ENCODE data around the gene ABCG1. TPM values are rescaled to one million over a fixed set of nuclear protein-coding genes. Genes with fewer than 3 reads are reported as not detected.

The ABCG1 gene
- total RNA-seq, 2 experiments from 2014 or later = 16.7 to 17.3 TPM

GRCh38 chr21:42303443-42303842 is 84.5 kb downstream of the ABCG1 start:
- Histone ChIP-seq H3K79me2 (ENCODE audit: insufficient read depth, low read depth, low read length) (no peaks in the 10 kb centered on the region), H3K4me2 (ENCODE audit: low read length) (no peak overlapping the region), H3K4me3 (ENCODE audit: low read depth, low read length, poor library complexity, severe bottlenecking) (no peak overlapping the region), H4K20me1 (ENCODE audit: insufficient read depth, low read length) (no peaks in the 10 kb centered on the region), H3K9me2 (ENCODE audit: insufficient read depth, low read length) (no peaks in the 10 kb centered on the region), H3K4me1 (ENCODE audit: insufficient read depth, low read length, poor library complexity, severe bottlenecking) (peaks cover 7% of the 10 kb centered on the region), H3K27ac (ENCODE audit: low read depth, low read length, poor library complexity, severe bottlenecking) (no peak overlapping the region), H2AFZ (ENCODE audit: low read length) (no peak overlapping the region), H3K36me3 (ENCODE audit: insufficient read depth, low read length) (no peaks in the 10 kb centered on the region), H3K9me3 (ENCODE audit: low read length) (no peaks in the 10 kb centered on the region)
- ChIA-PET CTCF (ENCODE audit: unreplicated experiment) (no interaction called here), POLR2A (interaction anchor here (1.0 kb wide), 1 partner anchor 12 kb away, joined by 3 read pairs; no protein-coding TSS in a partner anchor)
- TF ChIP-seq EZH2phosphoT487 (IDR thresholded peaks at IDR 0.05; ENCODE audit: borderline replicate concordance, low read depth, low read length) (no peak), CTCF (conservative IDR thresholded peaks at IDR 0.05; ENCODE audit: low read length) (no peak)
- no TSS peak for BruUV-seq (replicated peaks)
- intact Hi-C loops (cut with micrococcal nuclease; ENCODE audit: unreplicated experiment) = no loop called here
- no peak for DNase-seq (ENCODE audit: low spot score)

GRCh38 chr21:42304556-42305454 is 85.9 kb downstream of the ABCG1 start:
- Histone ChIP-seq H3K4me1 (ENCODE audit: insufficient read depth, low read length, poor library complexity, severe bottlenecking) (peaks cover 15% of the 10 kb centered on the region), H3K27ac (ENCODE audit: low read depth, low read length, poor library complexity, severe bottlenecking) (no peak overlapping the region), H3K36me3 (ENCODE audit: insufficient read depth, low read length) (no peaks in the 10 kb centered on the region), H3K4me3 (ENCODE audit: low read depth, low read length, poor library complexity, severe bottlenecking) (no peak overlapping the region), H3K79me2 (ENCODE audit: insufficient read depth, low read depth, low read length) (no peaks in the 10 kb centered on the region), H4K20me1 (ENCODE audit: insufficient read depth, low read length) (no peaks in the 10 kb centered on the region), H2AFZ (ENCODE audit: low read length) (no peak overlapping the region), H3K4me2 (ENCODE audit: low read length) (no peak overlapping the region), H3K9me3 (ENCODE audit: low read length) (no peaks in the 10 kb centered on the region), H3K9me2 (ENCODE audit: insufficient read depth, low read length) (no peaks in the 10 kb centered on the region)
- intact Hi-C loops (cut with micrococcal nuclease; ENCODE audit: unreplicated experiment) = loop anchor here (5.0 kb wide), 1 partner anchor 158 kb away; no protein-coding TSS in a partner anchor
- DNase-seq (ENCODE audit: low spot score) = no peak
- ChIA-PET CTCF (ENCODE audit: unreplicated experiment) (no interaction called here), POLR2A (interaction anchor here (1.2 kb wide), 1 partner anchor 9 kb away, joined by 3 read pairs; no protein-coding TSS in a partner anchor)
- no TSS peak for BruUV-seq (replicated peaks)
- TF ChIP-seq EZH2phosphoT487 (IDR thresholded peaks at IDR 0.05; ENCODE audit: borderline replicate concordance, low read depth, low read length) = no peak
- TF ChIP-seq CTCF (conservative IDR thresholded peaks at IDR 0.05; ENCODE audit: low read length) = no peak

- Histone ChIP-seq H3K4me2 (ENCODE audit: low read length) (no peak overlapping the region), H3K9me3 (ENCODE audit: low read length) (no peaks in the 10 kb centered on the region), H3K4me1 (ENCODE audit: insufficient read depth, low read length, poor library complexity, severe bottlenecking) (peaks cover 15% of the 10 kb centered on the region), H3K36me3 (ENCODE audit: insufficient read depth, low read length) (no peaks in the 10 kb centered on the region), H3K9me2 (ENCODE audit: insufficient read depth, low read length) (no peaks in the 10 kb centered on the region), H3K4me3 (ENCODE audit: low read depth, low read length, poor library complexity, severe bottlenecking) (no peak overlapping the region), H3K79me2 (ENCODE audit: insufficient read depth, low read depth, low read length) (no peaks in the 10 kb centered on the region), H2AFZ (ENCODE audit: low read length) (no peak overlapping the region), H3K27ac (ENCODE audit: low read depth, low read length, poor library complexity, severe bottlenecking) (no peak overlapping the region), H4K20me1 (ENCODE audit: insufficient read depth, low read length) (no peaks in the 10 kb centered on the region)
- BruUV-seq (replicated peaks) = no TSS peak
- CTCF ChIA-PET (ENCODE audit: unreplicated experiment) = no interaction called here
- TF ChIP-seq CTCF (conservative IDR thresholded peaks at IDR 0.05; ENCODE audit: low read length) (no peak), EZH2phosphoT487 (IDR thresholded peaks at IDR 0.05; ENCODE audit: borderline replicate concordance, low read depth, low read length) (no peak)
- POLR2A ChIA-PET = no interaction called here
- intact Hi-C loops (cut with micrococcal nuclease; ENCODE audit: unreplicated experiment) = loop anchor here (5.0 kb wide), 1 partner anchor 158 kb away; no protein-coding TSS in a partner anchor
- no peak for DNase-seq (ENCODE audit: low spot score)
These were observed 86.8 kb downstream of the ABCG1 start for GRCh38 chr21:42305707-42306147.
